NCI-H2107 treated with DMSO at 0.1 percent for 48 hours (cell line): ENCODE results near the gene JAK2.
"Not testable (repeated sequence)": the region's sequence is repeated elsewhere in the genome, so short reads cannot be mapped to it uniquely, and the experiment has no call there.

Source experiments
- DNase-seq: peaks from one replicate; lab custom pipeline; 2025; ENCODE audit not compliant: unreplicated experiment; lab: John Stamatoyannopoulos, UW

Gene JAK2

GRCh38 chr9:4980086-4980727 lies 4.9 kb upstream of the JAK2 start:
- no peak for DNase-seq

GRCh38 chr9:4982721-4983482 lies 2.2 kb upstream of the JAK2 start:
- no peak for DNase-seq

GRCh38 chr9:4983601-4984165 lies 1.4 kb upstream of the JAK2 start:
- no peak for DNase-seq

GRCh38 chr9:4984171-4984620 lies 876 bp upstream of the JAK2 start:
- no peak for DNase-seq

GRCh38 chr9:4985386-4986266 lies 554 bp downstream of the JAK2 start:
- DNase-seq: no peak

- DNase-seq: no peak
These were observed 1.2 kb downstream of the JAK2 start for GRCh38 chr9:4986296-4986695.

- no peak for DNase-seq
These were observed 1.7 kb downstream of the JAK2 start for GRCh38 chr9:4986783-4987182.

GRCh38 chr9:4987961-4988421 lies 2.9 kb downstream of the JAK2 start:
- DNase-seq: peak; percentile 68

- no peak for DNase-seq
These were observed 7.8 kb downstream of the JAK2 start for GRCh38 chr9:4992872-4993271.

- DNase-seq: no peak
These were observed 9.3 kb downstream of the JAK2 start for GRCh38 chr9:4994166-4994890.

GRCh38 chr9:4997196-4997595 lies 12.1 kb downstream of the JAK2 start:
- DNase-seq: no peak

- no peak for DNase-seq
These were observed 12.6 kb downstream of the JAK2 start for GRCh38 chr9:4997631-4998030.

- DNase-seq: no peak
These were observed 17.7 kb downstream of the JAK2 start for GRCh38 chr9:5002811-5003210.

GRCh38 chr9:5004481-5004880 lies 19.4 kb downstream of the JAK2 start:
- DNase-seq: no peak

GRCh38 chr9:5008202-5008601 lies 23.1 kb downstream of the JAK2 start:
- no peak for DNase-seq

GRCh38 chr9:5013374-5013773 lies 28.3 kb downstream of the JAK2 start:
- no peak for DNase-seq

GRCh38 chr9:5015934-5016333 lies 30.9 kb downstream of the JAK2 start:
- DNase-seq: no peak

- no peak for DNase-seq
These were observed 40.3 kb downstream of the JAK2 start for GRCh38 chr9:5025416-5025815.

- DNase-seq: not testable (repeated sequence)
These were observed 46.9 kb downstream of the JAK2 start for GRCh38 chr9:5031941-5032340.

GRCh38 chr9:5040730-5041389 lies 55.8 kb downstream of the JAK2 start:
- DNase-seq: no peak
